Measurements from ENCODE around the gene PCDH15.
"Not testable (repeated sequence)": the region's sequence is repeated elsewhere in the genome, so short reads cannot be mapped to it uniquely, and the experiment has no call there.

The PCDH15 gene

DNA sequence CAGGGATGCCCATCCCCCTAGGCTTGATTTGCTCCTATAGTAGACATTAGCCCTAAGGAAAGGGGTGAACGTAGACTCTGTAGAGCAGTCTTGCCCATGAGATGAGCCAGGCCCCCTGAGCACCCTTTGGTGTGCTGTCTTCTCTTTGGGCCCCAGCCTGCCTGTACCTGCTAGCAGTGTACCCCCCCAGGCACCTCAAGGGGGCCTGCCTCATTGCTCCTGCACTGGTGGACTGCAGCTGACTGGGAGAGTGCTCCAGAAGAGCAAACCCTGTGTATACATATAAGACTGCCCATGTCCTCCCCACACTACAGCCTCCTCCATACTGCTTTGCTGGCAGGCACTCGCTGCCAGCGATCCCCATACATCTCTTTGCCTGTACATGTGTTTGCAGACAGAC, 206.7 kb downstream of the PCDH15 start:
- in situ Hi-C loops (cut with MboI; ENCODE audit: low pct_unique_long_range_greater_than_20kb, low sequenced_read_pairs), result no loop called here
- no peak for DNase-seq

DNA sequence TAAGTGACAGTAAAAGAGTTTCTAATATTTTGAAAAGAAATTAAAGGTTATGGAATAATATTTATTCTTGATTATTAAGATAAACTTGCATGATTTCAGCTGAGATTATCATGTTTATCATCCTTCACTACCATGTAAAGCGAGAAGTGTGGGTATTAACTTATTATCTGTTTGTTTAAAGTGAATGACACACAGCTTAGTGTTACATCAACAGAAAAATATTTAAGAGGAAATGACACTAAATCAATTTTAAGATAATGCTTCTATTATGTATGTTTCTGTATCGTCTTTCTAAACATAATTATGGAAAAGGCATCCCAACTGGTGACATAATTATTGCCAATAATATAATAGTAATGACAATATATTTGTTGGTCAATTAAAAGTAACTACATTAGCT, 213.1 kb downstream of the PCDH15 start:
- no peak for DNase-seq
- in situ Hi-C loops (cut with MboI; ENCODE audit: low pct_unique_long_range_greater_than_20kb, low sequenced_read_pairs), result no loop called here

DNA sequence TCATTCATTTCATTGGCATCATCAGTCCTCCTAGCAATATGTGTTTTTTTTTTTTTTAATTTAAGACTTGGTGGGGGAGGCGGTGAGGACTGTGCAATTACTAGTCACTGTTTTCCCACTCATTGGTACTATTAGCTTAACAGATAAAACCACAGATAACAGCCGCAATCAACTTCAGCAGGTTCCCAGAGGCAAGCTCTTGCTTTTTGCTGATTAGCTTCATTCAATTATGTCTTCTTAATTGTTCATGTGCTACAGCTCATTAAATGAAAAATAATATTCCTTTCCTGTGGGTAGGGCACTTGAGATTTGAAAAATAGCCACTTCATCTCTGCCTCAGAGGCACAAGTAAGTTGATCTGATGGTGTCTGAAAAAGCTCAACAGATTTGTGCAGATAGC, 215.5 kb downstream of the PCDH15 start:
- in situ Hi-C loops (cut with MboI; ENCODE audit: low pct_unique_long_range_greater_than_20kb, low sequenced_read_pairs), result no loop called here
- no peak for DNase-seq

DNA sequence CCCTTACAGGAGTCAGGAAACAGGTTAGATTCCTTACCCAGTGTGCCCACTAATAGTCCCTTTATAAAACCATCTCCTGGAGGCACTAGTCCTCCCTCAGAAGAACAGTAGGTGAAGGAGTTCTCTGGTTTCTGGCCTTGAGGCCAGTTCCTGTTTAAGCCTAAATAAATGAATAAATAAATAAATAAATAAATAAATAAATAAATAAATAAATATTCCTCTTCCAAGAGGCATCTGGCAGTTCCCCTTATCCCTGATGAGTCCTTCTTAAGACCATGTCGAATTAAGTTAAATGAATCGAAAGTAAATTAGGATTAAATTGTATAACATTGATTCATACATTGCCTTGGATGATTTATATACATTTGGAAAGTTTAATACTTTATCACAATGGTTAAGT, 223.3 kb downstream of the PCDH15 start:
- in situ Hi-C loops (cut with MboI; ENCODE audit: low pct_unique_long_range_greater_than_20kb, low sequenced_read_pairs), result no loop called here
- DNase-seq, result no peak

DNA sequence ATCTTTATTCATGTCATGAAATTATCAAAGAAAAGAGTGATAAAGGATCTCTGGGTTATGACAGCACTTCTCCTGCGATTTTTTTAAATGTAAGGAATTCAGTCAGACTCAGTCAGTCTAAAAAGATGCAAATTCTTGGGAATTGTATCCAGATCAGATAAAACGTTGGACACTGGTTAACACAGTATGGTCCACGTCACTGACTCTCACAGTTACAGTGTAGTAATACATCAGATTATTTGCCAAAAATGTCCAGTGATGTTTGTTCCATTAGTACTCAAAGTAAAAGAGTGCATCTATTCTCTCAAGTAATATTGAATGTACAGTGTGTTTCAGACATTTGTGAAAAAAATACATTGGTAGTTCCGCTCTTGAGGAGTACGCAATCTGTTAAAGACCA, 224.5 kb downstream of the PCDH15 start:
- in situ Hi-C loops (cut with MboI; ENCODE audit: low pct_unique_long_range_greater_than_20kb, low sequenced_read_pairs), result no loop called here
- no peak for DNase-seq

DNA sequence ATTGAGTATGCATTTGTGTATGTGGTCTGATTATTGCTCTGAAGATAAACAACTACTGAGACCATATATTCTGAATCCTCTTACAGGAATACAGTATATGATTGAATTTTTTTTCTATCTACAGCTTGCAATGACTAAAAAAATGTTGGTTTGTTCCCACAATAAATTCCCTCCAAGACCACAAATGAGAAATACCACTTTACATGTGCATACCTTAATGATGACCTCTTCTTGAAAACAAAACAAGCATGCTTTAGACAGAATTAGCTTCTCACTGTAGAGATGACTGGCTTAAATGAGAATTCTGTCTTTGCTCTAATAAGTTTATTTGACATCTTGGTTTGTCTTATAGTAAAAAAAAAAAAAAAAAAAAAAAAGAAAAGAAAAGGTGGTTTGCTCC, 241.5 kb downstream of the PCDH15 start:
- DNase-seq, result no peak
- in situ Hi-C loops (cut with MboI; ENCODE audit: low pct_unique_long_range_greater_than_20kb, low sequenced_read_pairs), result no loop called here

DNA sequence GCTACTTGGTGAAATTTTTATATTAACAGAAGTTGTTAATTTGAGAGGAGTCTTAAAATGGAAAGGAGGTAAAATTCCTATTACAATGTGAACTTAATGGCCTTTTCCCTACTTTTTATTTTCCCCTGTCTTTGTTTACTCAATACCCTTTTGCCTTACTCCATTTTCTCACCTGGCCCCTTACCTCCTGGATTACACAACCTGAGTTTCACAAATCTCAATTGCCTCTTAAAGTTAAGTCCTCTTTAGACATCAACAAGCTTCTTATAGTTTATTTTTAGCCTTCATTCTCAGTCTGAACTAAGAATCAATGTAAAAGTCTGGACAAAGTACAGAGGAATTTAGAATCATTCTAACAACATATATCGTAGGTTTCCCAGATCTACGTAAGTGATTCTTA, 247.0 kb downstream of the PCDH15 start:
- in situ Hi-C loops (cut with MboI; ENCODE audit: low pct_unique_long_range_greater_than_20kb, low sequenced_read_pairs), result no loop called here
- DNase-seq, result no peak

DNA sequence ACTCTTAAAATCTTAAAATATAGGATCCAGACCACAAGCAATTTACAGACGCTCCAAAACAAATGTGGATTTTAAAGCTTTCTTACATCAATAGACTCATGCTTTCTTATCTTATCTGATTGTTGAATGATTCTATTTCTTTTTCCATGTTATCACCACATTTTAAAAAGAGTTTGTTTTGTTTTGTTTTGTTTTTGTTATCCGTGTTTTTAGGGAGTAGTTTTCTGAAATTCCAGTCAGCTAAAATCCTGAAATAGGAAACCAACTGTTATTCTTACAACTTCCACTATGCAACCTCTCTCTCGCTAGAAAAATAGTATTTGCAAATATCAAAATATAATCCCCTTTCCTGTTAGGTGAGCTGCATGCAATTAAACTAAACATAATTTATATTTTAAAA, 251.0 kb downstream of the PCDH15 start:
- no peak for DNase-seq
- in situ Hi-C loops (cut with MboI; ENCODE audit: low pct_unique_long_range_greater_than_20kb, low sequenced_read_pairs), result no loop called here

DNA sequence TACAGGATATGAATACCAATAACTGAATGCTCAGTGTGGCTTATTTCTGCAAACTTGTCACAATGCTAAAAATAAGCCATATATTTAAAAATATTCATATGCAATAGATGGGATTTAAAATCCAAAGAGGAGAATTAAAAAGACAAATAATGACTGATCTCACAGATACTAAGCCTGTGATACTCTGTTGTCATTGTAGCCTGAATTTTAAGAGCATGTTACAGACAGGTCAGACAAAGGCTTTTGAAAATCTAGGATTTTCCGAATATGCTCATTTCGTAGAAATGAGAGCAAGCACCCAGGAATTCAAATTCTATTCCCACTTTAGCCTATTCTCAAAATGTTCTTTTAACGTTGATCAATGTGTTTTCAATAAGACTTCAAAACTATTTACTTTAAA, 269.7 kb downstream of the PCDH15 start:
- in situ Hi-C loops (cut with MboI; ENCODE audit: low pct_unique_long_range_greater_than_20kb, low sequenced_read_pairs), result no loop called here
- DNase-seq, result no peak

DNA sequence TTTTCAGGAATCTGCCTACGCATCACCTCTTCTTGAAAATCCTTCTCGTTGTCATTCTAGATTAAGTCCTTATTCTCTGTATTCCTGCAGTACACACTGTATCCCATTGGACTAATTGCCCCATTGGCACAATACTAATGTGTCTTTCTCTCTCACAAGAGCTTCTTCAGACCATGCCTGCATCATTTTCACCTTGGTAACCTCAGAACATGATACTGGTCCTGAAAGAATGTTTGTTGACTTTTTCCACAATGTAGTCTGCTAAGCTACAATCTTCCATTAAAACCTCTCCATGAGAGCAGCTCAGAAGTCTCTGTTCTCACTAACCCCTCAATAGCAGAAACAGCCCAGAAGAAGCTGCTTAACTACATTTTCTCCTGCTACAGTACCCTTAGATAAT, 270.7 kb downstream of the PCDH15 start:
- in situ Hi-C loops (cut with MboI; ENCODE audit: low pct_unique_long_range_greater_than_20kb, low sequenced_read_pairs), result no loop called here

DNA sequence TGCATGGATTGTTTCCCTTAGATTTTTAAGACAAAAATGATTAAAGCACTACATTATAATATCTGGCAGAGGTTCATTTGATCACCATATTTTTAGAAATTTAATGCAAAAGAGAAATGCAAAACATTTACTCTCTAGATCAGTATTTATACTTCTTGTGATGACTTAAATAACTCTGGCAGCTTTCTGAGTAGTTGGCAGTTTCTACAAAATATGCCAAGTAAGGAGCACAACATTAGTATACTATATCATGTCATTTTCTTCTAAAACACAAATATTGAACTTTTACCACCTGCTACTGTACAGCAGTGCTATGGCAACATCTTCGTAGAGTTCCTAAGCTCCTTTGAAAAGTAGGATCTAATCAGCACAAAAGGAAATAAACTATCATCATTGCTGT, 275.2 kb downstream of the PCDH15 start:
- in situ Hi-C loops (cut with MboI; ENCODE audit: low pct_unique_long_range_greater_than_20kb, low sequenced_read_pairs), result no loop called here

More for the DNA sequence above, 270.7 kb downstream of the PCDH15 start:
- DNase-seq, result no peak

DNA sequence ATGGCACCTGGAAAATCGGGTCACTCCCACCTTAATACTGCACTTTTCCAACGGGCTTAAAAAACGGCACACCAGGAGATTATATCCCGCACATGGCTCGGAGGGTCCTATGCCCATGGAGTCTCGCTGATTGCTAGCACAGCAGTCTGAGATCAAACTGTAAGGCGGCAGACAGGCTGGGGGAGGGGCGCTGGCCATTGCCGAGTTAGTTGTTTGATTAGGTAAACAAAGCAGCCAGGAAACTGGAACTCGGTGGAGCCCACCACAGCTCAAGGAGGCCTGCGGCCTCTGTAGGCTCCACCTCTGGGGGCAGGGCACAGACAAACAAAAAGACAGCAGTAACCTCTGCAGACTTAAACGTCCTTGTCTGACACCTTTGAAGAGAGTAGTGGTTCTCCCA, 285.8 kb downstream of the PCDH15 start:
- in situ Hi-C loops (cut with MboI; ENCODE audit: low pct_unique_long_range_greater_than_20kb, low sequenced_read_pairs); DNase-seq: not testable (repeated sequence)

More for the DNA sequence above, 275.2 kb downstream of the PCDH15 start:
- no peak for DNase-seq

DNA sequence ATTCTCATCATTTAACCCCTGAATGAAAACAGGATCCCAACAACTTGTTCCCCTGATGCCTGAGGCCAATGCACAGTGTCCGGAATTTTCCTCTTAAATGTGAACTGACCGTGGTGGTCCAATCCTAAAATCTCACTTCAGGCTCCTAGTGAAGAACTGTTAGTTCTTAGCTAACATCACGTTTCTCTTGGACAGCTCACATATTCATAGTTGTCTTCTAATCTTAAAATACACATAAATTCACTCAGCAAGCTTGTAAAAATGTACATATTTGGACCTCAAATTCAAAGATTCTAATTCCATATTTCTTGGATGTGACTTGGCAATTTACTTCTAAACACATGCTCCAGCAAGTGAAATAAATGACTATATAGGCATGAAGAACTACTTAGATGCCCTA, 297.2 kb downstream of the PCDH15 start:
- in situ Hi-C loops (cut with MboI; ENCODE audit: low pct_unique_long_range_greater_than_20kb, low sequenced_read_pairs), result no loop called here
- DNase-seq, result no peak

DNA sequence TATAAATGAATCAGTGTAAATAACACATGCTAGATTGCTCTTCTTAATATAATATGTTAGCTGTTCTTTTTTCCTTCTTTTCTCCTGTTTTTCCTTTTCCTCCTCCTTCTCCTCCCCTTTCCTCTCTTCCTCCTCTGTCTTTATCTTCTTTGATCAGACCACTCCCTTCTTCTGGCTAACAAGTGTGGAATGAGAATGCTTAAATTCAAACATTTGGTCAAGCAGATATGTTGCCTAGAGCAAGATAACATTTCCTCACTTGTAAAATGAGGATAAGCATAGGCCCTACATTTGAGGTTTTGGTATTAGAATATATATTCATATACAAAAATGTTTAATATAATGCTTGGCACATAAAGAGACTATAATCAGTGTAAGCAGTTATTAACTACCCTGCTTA, 299.1 kb downstream of the PCDH15 start:
- in situ Hi-C loops (cut with MboI; ENCODE audit: low pct_unique_long_range_greater_than_20kb, low sequenced_read_pairs), result no loop called here
- DNase-seq, result no peak

DNA sequence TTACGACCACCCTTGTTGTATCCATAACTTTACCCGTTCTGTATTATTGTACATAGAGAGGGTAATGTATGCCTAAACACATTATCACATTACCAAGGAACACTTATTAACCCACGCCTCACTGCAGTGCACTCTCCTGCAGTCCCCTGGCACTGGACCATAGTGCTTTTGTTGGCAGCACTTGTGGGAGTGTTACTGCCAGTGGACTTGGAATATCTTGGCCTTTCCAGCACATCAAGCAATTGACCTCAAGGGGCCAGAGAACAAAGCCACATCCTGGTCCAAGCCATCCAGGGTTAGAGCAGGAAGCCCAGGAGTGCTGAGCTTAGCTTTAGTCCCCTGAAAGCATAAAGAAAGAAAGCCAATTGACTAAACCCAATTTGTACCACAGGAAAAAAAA, 304.2 kb downstream of the PCDH15 start:
- DNase-seq, result no peak
- in situ Hi-C loops (cut with MboI; ENCODE audit: low pct_unique_long_range_greater_than_20kb, low sequenced_read_pairs), result no loop called here

DNA sequence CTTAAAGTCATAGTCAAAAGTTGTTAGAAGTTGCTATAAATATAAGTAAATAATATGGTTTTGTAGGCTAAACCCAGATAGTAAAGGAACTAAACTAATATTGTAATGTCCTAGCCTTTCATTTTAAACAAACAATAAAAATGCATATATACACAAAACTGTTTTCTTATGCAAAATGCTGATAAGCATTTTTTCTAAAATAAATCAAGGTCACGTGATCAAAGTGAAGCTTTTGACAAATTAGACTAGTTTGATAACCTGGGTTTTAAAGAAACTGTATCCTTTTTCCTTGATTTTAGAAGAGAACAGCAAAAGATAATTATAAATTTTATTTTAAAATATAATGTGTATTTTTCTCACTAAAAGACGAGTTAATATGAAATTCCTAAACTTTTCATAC, 313.3 kb downstream of the PCDH15 start:
- DNase-seq, result no peak
- in situ Hi-C loops (cut with MboI; ENCODE audit: low pct_unique_long_range_greater_than_20kb, low sequenced_read_pairs), result no loop called here

DNA sequence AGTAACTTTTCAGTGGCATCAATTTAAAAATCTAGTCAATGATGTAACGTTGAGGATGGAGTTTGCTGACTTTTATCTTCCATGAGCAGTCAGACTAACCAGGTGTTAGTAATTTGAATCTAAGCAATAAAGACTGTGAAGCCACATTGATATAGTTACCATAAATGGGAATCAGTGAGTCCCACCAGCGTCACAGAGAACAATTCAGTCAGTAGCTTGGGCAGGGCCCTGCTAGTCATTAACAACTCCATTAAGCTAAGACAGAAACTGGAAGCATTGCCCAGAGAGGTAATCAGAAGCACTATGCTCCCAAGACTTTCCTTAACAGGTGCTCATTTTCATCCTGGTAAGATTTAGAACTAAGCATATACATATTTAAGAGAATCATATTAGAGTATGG, 315.1 kb downstream of the PCDH15 start:
- in situ Hi-C loops (cut with MboI; ENCODE audit: low pct_unique_long_range_greater_than_20kb, low sequenced_read_pairs), result no loop called here
- no peak for DNase-seq

DNA sequence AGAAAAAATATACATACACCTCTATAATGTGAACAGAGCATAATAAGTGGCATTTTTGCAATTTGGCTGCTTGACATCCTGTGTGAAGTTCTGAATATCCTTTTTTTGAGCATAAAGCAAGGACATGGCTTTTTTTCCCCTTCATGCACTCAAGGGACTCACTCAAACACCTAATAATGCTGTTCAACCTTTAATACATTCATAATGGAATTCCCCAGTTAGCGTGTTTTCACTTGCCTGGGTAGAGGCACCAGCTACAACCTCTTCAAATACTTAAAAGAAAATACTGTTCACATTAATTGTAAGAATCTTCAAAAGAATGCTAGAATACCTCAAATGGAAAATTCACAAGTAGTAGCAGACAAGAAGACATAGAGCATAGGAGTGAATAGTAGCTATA, 316.8 kb downstream of the PCDH15 start:
- in situ Hi-C loops (cut with MboI; ENCODE audit: low pct_unique_long_range_greater_than_20kb, low sequenced_read_pairs), result no loop called here
- no peak for DNase-seq

DNA sequence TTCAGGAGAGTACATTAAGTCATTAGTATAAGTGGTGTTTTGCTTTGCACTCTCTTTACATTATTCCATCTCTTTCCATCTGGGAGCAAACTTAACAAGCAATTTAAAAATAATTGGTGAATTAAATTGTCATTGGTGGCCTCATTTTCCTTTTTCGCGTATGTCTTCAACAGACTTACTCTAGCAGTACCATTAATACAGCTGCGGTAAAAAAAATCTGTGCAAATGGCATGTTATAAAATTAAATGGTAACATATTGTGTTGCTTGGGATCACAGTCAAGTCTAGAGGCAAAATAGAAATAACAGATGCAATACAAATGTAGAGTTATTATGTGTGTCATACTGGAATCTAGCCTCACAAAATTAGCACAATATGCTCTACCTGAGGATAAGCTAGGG, 322.4 kb downstream of the PCDH15 start:
- no peak for DNase-seq
- in situ Hi-C loops (cut with MboI; ENCODE audit: low pct_unique_long_range_greater_than_20kb, low sequenced_read_pairs), result no loop called here

DNA sequence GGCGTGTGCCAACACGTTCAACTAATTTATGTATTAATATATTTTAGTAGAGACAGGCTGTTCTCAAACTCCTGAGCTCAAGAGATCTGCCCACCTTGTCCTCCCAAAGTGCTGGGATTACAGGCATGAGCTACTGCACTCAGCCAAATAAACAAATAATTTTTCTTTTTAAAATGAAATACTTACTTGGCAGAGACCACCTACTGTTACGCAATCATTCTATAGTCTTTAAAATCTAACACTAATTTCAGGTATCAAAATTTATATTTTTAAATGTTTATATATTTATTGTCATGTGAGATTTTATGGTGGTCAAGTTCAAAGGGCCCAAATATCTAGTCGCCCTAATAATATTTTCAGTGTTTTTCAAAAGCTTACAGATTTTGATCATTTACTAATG, 323.3 kb downstream of the PCDH15 start:
- in situ Hi-C loops (cut with MboI; ENCODE audit: low pct_unique_long_range_greater_than_20kb, low sequenced_read_pairs), result no loop called here
- no peak for DNase-seq

DNA sequence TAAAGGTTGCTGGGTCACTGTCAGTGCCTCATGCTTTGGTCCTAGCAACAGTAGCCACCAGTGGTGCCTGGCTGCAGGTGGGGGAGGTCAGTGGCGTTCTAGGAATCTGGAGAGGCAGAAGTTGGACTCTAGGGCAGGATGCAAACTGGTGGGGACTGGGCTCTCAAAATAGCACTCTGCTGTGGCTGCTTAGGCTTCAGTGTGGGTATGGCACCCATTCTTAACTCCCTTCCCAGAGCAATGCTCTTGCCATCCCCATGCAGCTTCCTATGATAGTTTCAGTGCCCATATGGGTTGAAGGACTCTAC, 330.8 kb downstream of the PCDH15 start:
- in situ Hi-C loops (cut with MboI; ENCODE audit: low pct_unique_long_range_greater_than_20kb, low sequenced_read_pairs), result no loop called here
- no peak for DNase-seq

DNA sequence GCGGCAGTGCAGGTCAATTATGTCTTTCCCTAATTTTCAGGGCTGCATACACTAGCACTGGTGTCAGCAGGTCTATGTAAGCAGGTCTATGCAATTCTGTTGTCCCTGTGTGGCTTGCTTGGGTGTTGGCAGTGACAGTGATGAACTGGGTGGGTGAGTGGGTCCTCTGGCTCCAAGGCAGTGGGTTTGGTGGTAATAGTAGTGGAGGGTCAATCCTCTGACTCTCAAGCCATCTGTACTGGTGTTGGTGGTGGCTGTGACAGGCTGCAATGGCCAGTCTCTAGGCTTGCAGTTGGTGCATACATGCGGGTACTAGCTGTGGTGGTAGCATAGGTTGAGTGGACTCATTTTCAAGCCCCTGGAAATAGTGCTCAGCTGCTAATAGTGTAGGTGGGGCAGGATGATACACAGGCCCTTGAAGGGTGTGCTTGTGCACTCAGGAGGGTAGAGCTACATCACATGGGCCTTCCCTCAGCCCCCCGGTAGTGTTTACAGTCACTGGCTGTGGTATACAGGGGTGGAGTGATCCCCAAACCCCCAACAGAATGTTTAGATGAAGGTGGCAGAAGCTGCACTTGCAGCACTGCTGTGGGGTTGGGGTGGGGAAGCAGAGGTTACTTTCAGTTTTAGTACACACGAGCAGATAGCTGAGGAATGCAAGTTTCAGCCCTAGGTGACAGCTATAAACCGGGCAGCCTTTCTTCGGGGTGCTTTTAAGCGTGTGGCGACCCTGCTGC, 331.3 kb downstream of the PCDH15 start:
- DNase-seq, result no peak
- in situ Hi-C loops (cut with MboI; ENCODE audit: low pct_unique_long_range_greater_than_20kb, low sequenced_read_pairs), result no loop called here
